Stimulated activated CD4-positive, alpha-beta T cell treated with anti-CD3 and anti-CD28 coated beads, Interleukin-15, amount 100 ng/mL, for 1 hour (primary cell): ENCODE data around the gene GRIK5.

ENCODE experiments used
- DNase-seq, 2 donors: peaks; one replicate each; pipeline ENCODE4 v3.0.0-alpha.2; 2020; ENCODE audit warnings: low read depth in 1 of 2, low spot score in 1 of 2

The GRIK5 gene

DNA sequence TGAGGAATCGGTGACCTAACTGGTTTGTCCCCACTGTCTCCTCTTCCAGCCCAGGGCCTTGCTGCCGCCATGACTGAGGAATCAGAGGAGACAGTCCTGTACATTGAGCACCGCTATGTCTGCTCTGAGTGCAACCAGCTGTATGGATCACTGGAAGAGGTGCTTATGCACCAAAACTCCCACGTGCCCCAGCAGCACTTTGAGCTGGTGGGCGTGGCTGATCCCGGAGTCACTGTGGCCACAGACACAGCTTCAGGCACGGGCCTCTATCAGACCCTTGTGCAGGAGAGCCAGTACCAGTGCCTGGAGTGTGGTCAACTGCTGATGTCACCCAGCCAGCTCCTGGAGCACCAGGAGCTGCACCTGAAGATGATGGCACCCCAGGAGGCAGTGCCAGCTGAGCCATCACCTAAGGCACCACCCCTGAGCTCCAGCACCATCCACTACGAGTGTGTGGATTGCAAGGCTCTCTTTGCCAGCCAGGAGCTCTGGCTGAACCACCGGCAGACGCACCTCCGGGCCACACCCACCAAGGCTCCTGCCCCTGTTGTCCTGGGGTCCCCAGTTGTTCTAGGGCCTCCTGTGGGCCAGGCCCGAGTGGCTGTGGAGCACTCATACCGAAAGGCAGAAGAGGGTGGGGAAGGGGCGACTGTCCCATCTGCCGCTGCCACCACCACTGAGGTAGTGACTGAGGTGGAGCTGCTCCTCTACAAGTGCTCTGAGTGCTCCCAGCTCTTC lies 8.7 kb upstream of the GRIK5 start:
- no peak for DNase-seq

DNA sequence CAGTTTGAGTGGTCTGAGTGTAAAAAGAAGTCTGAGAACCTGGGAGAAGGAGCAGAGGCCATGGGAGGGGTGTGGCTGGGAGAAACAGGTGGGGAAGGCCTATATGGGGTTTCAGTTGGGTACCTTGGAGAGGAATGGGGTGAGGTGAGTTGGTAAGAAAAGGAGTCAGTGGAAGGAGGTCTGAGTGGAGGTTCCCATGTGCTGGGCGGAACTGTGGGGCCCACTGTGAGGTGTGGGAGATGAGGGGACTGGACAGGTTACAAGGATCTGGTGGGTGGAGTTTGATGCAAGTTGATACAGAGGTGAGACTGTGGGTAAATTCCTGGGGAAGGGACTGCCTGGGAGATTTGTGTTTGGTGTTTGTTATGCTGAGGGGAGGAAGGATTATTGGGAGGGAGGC lies 8.1 kb upstream of the GRIK5 start:
- DNase-seq: no peak

DNA sequence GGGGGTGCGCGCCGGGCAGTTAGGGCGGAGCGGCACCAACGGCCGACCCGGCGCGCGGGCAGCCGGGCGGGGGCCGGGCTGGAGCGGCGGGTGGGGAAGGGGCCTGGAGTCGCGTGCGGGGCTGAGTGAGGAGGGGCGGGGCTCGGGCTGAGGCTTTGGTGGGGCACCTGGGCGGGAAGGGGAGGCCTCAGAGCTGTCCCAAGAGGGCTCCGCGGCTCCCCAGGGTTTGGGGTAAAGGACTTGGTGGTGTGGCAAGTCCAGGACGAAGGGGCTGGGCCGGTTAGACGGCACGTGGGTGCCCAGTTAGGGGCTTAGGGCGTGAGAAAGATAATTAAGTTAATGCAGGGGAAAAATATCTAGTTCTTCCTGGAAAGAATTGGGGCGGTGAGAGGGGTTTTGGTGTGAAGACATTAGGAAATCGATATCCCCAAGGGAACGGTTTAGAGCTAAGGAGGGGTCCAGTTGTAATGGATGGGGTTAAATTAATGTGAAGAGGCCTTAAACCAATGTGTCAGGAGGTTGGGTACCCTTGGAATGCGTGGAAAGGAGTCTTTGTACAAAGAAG lies 6.5 kb upstream of the GRIK5 start:
- DNase-seq: peak in 1 of 2 donors; percentile 22

DNA sequence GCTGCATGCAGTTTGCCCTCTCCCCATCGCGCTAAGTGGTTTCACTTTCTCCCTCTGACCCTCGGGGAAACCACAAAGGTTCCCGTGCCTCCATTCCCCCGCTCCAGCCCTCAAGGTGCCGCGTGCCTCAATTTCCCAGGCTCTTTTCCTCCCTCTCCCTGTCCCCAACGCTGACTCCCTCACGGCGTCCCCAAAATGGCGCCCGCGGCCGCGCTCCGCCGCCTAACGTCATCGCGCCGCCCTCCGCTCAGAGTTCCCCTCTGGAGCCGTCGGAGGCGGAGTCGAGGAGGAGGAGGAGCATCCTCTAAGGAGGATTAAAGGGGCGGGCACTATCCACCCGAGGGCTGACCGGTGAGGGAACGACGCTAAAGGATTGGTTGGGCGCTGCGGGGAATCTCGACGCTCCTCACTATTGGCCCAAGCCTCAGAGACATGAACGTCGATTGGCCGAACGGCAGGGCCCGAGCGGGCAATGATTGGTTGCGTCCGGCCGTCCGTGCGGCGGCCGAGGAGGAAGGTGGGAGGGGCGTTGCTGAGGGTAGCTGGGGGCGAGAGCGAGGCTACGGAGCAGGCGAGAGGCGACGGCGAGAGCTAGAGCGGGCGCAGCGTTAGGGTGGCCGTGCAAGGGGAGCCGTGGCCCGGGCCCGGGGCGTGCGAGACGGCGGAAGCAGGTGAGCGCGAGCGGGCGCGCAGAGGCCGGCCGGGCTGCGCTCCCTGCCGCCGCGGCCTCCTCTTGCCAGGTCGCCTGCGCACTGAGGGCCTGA lies 5.8 kb upstream of the GRIK5 start, which contains the start of gene ZNF574:
ZNF574 (plus strand) TSS at position 551 of the 764 bp plus-strand sequence. CDS start 2,441 bp downstream, outside the sequence.
- DNase-seq: peak; percentile 92 to 94

DNA sequence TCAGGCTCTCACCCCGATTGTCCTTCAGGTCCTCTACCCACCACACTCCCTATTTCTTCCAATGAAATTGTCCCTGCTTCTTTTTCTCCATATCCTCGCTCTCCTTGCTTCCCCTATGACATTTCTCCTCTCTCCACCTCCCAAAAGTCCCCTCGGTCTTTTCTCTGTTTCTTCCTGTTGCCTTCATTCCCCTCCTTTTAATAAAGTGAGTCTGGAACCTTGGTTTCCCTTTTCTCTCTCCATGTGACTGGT lies 5.3 kb upstream of the GRIK5 start:
- no peak for DNase-seq

DNA sequence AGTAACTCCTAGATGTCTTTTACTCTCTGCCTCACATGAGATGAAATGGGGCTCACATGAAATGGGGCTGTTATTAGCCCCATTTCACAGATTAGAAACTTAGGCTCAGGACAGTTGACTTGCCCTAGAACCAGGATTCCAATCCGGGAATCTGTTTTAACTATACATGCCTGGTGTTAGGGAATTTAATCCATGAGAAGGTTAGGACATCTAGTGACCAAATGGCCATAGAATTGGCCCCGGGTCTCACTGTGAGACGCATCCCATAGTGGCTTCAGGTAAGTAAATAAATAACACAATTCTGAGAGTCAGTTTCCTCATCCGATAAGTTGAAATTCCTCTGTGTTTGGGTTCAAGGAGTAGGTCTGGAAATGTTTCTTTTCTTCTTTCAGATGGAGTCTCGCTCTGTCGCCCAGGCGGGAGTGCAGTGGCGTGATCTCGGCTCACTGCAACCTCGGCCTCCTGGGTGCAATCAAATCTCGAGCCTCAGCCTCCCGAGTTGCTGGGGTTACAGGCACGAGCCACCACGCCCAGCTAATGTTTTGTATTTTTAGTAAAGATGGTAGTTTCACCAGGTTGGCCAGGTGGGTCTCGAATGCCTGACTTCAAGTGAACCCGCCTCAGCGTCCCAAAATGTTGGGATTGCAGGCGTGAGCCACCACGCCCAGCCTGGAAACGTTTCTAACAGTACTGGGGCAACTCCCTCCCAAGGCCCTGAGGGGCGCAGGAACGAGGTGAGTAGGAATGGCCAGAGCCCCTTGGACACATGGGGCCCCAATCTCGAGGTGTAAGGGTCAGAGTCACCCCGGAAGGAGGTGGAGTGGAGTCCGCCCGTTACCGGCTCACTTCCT lies 4.7 kb upstream of the GRIK5 start:
- DNase-seq: no peak

DNA sequence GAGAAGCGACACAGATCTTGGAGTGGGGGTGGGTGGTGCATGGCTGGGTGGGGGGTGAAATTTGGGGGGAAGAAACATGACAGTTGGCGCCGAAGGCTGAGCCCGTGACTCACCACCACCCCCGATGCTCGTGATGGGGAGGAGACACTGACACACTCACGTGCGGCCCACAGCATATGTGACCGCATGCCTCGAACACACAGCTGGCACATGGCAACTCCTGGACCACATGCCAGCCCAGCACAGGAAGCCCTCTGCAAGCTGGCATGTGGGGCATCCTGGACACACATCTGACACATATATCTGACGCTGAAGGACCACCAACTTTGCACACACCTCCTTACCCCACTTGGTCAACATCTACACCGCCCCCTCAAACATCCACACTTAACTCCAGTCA lies 1.2 kb upstream of the GRIK5 start:
- DNase-seq: no peak

DNA sequence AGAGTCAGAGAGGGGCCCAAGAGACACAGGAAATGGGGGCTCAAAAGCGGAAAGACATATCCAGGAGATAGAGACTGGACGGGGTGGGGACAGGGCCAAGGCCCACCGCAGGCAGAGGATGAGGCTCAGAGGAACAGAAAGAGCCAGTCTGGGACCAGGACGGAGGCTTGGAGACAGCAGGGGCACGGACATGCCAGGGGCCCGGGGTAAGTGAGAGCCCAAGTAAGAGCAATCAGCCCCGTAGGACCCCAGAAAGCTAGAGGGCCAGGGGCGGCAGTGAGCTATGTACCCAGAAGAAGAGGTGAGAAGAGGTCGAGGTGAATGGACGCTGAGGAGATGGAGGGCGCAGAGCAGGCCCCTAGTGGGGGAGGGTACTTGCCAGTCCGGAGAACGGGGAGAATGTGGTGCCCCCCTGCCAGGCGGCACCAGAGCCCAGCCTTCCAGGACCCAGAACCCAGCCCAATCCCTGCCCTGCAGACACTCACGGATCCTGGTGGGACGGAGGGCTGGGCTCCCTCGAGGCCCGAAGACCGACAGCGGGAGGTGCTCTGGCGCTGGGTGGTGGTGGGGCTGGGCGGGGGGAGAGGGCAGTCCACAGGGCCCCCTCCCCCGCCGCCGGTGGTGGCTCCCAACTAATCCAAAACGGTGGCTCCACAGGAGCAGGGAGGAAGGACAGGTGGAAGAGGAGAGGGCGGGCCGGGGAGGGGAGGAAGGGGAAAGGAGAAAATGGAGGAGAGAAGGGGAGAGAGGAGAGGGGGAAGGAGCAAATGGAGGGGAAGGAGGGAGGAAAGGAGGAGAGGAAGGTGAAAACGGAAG lies 1.0 kb downstream of the GRIK5 start:
- no peak for DNase-seq

DNA sequence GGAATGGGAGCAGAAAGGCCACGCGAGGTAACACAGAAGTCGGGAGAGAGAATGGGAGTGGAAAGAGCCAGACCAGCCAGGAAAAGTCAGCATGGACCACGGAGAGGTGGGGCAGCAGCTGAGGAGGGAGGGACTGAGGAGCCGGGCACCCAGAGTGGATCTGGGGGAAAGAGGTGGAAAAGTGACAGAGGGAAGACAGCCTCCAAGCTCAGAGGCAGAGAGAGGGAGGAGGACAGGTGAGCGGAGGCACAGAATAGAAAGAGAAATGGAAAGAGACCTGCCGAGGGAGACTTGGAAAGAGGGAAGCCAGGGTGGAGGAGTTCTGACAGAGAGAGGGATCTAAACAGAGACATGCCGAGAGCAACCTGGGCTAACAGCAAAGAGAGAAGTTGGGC lies 1.6 kb downstream of the GRIK5 start:
- DNase-seq: no peak

DNA sequence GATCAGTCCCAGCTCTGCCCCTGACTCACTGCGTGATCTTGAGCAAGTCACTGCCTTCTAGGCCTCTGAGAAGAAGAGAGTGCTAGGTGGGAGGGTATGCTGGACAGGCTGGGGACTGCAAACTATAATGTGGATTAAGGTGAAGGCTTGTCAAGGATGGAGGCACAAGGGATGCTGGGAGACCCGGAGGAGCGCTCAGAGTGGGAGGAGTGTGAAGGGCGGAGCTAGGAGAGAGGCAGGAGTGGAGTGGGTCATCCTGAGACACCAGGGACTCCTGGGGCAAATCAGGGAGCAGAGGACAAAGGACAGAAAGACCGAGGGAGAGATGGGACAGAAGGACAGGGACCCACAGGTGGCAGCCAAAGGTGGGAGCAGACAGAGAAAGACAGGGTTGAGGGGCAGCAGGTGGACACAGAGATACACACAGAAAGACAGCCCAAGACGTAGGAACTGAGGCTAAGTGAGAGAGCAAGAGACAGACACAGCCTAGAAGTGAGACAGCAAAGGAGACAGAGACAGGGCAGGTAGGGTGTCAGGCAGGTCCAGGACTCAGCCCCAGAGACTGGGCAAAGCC lies 2.6 kb downstream of the GRIK5 start:
- no peak for DNase-seq

DNA sequence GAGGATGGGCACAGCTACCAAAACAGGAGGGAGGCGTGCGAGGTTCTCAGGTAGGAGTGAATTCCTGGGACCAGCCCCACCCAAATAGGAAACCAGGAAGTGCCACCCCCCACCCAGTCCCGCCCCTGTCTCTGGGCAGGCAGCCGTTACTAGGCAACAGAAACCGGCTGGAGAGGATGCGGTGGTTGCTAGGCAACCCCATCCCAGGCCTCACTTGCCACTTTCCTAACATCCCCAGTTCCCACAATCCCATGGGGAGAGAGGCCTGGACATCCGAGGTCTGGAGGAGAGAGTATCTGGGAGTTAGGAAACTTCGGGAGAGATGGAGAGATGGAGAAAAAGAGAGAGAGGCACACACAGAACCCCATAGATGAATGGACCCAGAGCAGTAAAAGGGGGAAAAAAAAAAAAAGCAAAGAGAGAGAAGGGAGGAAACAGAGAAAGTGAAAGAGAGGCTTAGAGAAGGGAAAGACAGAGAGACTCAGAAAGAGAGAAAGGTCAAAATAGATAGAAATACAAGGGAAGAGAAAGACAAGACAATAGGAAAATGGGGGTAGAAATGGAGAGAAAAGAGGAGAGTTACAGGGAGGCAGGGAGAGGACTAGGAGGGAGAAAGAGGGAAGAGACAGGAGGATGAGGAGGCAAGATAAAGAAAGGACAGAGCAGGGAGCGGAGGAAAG lies 3.8 kb downstream of the GRIK5 start:
- no peak for DNase-seq

DNA sequence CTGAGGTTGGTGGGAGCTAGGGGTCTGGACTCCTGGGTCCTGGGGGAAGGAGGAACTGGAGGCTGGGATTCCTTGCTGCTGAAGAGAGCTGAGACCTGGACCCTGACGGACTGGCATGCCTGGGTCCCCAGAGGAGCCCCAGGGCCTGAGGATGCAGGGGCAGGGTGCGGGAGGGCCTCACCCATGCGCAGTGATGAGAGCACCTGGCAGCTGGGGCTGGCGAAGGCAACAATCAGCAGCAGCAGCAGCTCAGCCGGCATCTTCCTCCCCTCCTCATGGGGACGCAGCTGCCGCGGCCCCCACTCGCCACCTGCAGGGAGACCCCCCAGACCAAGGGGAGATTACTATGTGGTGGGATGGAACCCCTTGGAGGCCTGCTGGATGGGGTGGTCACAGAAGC lies 4.5 kb downstream of the GRIK5 start:
- DNase-seq: no peak

DNA sequence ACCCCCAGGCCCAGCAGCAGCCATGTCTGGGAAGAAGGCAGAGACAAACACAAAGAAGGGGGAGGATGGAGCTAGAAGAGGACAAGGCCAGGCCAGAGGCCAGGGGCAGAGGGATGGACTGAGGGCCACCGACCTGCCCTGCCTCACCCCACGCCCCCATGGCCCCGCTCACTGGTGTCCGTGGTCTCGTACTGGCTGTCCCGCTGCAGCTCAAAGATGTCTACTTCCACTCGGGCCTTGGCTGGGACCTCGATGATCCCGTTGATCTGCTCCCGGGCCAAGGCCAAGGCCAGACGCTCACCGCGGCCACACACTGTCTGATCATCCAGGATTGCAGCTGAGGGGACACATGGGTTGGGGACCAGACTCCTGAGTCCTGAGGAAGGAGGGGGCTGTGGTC lies 5.0 kb downstream of the GRIK5 start:
- no peak for DNase-seq

DNA sequence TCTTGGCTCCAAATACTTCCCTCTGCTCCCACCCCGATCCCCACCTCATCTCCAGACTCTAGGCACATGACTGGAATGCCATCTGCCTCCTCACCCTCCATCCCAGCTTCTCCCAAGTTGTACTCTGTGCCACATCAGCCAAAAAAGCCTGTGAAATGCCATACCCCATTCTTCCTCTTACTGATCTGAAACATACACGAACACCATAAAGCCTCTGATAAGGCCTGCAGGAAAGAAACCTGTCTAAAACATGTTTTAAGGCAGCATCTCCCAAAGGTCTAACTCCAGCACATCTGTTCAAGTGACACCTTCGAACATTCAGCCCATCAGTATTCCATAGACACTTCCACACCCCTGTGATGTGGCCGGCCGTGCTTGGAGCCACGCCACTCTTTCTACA lies 5.6 kb downstream of the GRIK5 start:
- DNase-seq: no peak

DNA sequence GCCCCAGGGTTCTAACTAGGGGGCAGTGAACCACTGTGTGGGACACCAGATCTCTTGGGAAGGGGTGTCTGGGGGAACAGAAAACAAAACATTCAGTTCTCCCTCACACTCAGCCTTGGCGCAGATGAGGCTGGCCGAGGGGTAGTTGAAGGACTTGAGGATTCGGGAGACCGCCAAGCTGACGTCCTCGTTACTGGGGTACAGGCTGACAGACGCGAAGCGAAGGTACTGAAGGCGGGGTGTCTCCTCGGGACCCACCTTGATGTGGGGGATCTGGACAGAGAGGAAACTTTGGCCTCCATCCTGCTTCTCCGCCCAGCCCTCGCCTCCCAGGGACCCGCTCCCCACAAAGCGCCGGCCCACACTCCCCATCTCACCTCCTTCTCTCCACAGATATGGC lies 7.6 kb downstream of the GRIK5 start:
- no peak for DNase-seq

DNA sequence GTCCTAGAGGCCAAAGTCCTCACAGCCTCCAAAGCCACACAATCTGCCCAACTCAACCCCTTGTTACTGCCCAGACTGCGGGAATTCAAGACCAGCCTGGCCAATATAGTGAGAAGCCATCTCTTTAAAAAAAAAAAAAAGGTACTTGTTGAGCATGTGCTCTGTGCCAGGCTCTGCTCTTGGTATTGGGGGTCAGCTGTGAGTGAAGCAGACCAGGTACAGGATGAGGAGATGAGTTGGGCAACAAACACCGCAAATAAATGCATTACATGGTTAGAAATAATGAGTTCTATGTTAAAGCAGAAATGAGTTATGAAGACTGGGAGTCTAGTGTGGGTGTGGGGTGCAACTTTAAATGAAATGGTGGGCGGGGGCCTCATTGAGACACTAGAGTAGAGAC lies 9.9 kb downstream of the GRIK5 start:
- DNase-seq: no peak

DNA sequence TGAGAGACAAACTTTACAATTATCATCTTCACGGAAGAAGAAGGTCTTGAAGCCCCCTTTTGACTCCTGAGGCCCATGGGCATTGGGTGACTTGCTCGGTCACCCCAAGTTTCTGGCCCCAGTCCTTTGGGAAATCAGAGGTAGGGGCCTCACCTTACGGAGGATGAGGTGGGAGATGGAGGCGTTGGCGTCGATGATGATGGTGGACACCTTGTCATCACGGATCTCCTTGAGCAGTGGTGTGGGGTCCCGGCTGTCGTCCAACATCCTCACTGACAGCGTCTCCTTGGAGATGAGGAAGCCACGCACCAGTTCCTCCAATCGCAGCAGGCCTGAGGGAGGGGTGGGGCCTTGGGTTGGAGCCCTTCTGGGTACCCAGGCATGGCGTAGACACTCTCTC lies 10.8 kb downstream of the GRIK5 start:
- no peak for DNase-seq

DNA sequence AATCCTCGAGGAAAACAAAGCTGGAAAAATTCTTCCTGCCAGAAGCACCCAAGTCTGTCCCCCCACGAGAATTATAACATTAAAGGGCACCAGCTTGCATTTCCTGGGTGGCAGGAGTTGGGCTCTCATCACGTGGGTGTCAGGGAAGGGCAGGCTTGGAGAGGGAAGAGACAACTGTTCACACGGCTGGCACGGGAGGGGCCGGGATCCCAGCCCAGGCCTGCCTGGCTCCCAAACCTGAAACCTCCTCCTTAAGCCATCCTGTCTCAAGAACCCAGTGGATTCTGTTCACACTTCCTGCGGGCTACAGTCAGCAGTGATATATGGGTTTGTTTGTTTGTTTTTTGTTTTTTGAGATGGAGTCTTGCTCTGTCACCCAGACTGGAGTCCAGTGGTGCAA lies 12.2 kb downstream of the GRIK5 start:
- no peak for DNase-seq

DNA sequence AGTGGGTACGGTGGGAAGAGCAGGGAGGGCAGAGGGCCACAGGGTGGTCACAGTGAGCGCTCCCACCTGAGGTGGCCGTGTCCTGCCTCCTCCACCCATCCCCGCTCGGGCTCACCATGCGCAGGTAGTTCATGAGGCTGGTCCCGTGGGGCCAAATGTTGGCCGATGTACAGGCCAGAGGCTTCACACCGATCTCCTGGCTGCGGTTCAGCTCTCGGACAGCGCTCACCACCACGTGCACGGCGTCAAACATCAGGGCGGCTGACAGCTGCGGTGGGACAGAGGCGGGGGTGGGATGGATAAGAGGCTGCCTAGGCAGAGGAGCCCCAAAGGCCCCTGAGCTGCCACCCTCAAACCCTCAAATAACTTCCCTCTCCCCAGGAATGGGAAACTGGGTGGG lies 15.8 kb downstream of the GRIK5 start:
- DNase-seq: no peak
